Tibial nerve (tissue), 3 donors: ENCODE measurements around the gene FBXO46.

Source experiments
- POLR2A ChIP-seq, 2 donors: fragments of 450-650 bp; IDR thresholded peaks; one replicate each; pipeline ENCODE4 v1.6.1; 2017; ENCODE audit warnings: antibody characterized with exemption in 2 of 2, mild to moderate bottlenecking in 2 of 2, moderate library complexity in 2 of 2
- TF ChIP-seq, protein P1 (sequence below), 5 experiments: fragments of 200-600 bp in 3 of 5; fragments of 450-650 bp in 2 of 5; sonication (generic) in 3 of 5; IDR thresholded peaks; one replicate each; pipeline ENCODE4 v1.5.1; 2016 to 2019; ENCODE audit warnings: antibody characterized with exemption in 5 of 5, mild to moderate bottlenecking in 3 of 5, moderate library complexity in 2 of 5

DNA sequence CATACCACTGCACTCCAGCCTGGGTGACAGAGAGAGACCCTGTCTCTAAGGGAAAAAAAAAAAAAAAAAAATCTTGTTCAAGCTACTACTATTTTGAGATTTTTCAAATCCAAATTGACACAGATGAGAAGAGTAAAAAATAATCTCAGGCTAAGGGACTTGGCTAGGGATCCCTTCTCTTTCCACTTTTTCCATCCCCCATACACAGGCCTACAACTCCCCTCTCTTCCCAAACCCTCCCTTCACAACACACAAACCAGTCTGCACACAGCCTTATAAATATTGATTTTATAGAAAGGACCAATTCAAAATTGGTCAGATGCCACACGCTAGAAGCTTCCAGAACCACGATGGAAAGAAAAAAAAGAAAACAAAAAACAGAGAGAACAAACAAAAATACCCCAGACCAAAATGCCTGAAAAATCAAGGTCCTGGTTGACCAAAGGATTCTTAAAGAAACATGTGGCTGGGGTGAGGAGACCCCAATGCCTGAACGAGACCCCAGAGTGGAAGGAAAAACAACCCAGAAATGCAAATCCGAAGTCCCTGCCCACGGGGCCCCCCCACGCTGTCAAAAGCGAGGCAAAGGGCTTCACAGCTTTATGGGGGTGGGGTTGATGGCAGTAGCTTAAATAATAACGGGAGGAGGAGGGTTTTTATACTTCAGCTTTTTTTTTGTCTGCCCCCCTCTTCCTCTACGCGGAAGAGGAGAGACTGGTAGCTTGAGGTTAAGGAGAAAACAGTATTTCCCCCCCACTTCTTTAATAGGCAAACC is 20.2 kb downstream of the FBXO46 start:
- TF ChIP-seq, protein P1, sequence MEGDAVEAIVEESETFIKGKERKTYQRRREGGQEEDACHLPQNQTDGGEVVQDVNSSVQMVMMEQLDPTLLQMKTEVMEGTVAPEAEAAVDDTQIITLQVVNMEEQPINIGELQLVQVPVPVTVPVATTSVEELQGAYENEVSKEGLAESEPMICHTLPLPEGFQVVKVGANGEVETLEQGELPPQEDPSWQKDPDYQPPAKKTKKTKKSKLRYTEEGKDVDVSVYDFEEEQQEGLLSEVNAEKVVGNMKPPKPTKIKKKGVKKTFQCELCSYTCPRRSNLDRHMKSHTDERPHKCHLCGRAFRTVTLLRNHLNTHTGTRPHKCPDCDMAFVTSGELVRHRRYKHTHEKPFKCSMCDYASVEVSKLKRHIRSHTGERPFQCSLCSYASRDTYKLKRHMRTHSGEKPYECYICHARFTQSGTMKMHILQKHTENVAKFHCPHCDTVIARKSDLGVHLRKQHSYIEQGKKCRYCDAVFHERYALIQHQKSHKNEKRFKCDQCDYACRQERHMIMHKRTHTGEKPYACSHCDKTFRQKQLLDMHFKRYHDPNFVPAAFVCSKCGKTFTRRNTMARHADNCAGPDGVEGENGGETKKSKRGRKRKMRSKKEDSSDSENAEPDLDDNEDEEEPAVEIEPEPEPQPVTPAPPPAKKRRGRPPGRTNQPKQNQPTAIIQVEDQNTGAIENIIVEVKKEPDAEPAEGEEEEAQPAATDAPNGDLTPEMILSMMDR (IDR thresholded peaks at IDR 0.05), result no peak
- TF ChIP-seq POLR2A (IDR thresholded peaks at IDR 0.05), result no peak
